Forelimb muscle (tissue), 1 donor: Measurements from ENCODE around the gene ANLN. TPM values are rescaled to one million over a fixed set of nuclear protein-coding genes. Genes with fewer than 3 reads are reported as not detected.

Experiments used
- DNase-seq: peaks from one replicate; pipeline ENCODE4 v3.0.0-alpha.2; 2013; ENCODE audit warnings: low read depth
- polyA plus RNA-seq: library from polyadenylated mRNA; unstranded; fragments of 120-200 nt; gene quantifications from one replicate; pipeline ENCODE4 v1.2.1, GENCODE V29; 2013; ENCODE audit not compliant: insufficient read length

The ANLN gene
- polyA plus RNA-seq, 1 donor = 18.1 TPM

DNA sequence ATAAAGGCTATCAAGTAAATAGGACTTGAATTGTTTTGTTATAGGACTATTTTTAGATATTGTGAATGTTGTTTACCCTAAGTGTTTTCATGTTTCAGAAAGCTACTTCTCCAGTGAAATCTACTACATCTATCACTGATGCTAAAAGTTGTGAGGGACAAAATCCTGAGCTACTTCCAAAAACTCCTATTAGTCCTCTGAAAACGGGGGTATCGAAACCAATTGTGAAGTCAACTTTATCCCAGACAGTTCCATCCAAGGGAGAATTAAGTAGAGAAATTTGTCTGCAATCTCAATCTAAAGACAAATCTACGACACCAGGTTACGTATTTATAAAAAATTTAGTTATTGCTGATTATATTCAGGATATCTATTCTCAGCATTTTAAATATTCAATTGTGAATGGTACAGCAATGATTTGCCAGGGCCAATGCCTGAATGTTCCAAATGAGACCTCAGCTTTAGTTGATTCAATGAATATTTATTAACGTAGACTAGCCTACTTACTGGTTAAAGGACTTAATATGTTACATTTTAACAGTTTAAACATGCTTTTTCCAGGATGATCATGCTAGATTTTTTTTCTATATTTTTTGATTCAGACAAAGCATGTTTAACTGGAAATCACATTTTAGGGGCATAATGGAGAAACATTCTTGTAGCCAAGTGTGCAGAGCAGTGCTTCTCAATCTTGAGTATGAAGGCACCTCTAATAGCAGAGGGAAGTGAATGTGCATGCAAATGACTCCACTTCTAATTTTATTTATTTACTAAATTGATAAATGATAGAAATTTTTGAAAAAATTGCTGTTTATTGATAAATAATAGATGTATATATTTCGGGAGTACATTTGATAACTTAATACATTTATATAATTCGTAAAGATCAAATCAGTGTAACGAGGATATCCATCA lies 18.2 kb downstream of the ANLN start:
- no peak for DNase-seq

DNA sequence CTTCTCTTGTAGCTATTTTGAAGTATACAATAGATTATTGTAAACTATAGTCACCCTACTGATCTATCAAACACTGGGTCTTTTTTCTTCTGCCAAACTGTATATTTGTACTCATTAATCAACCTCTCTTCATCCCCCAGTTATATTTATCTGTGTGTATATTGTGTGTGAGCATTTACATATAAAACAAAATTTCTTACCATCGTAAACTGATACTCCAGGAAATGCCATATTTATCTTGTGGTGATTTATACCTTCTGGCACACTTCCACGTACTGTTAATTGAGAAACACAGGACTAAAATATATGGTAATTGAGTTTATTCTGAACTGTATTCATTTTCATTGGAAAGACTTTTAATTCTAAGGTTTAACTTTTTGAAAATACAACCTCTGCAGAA lies 18.9 kb downstream of the ANLN start:
- no peak for DNase-seq

DNA sequence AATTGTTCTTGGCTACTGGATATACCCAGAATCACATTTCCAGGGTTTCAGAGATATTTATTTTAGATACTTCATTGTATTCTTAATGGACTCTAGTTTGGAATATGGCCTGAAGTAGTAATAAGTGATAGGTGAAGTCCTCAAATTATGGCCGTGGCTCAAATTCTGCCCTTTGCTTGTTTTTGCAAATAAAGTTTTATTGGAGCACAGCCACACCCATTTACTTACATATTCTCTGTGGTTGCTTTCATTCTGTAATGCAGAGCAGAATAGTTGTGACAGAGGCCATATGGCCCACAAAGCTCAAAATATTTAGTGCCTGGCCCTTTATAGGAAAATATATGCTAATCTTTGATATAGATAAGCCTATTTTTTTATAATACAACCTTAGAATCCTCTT lies 19.5 kb downstream of the ANLN start:
- DNase-seq = no peak

DNA sequence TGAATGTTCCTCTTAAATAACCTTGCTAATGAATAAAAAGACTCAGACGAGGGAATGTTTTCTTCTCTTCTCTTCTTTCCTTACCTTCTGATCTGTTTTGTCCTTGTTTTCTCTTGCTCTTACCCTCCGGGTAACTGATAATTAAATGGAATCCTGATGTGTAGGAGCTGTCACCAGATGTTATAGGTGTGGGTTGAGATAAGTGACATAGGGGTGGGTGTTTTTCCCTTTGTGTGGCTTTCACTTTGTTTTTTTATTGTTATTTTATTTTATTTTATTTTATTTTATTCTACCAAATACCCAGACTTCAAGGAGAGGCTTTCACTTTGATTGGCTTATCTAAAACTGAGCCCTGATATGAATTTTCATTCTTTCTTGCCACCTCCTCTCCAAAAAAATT lies 25.5 kb downstream of the ANLN start:
- no peak for DNase-seq

DNA sequence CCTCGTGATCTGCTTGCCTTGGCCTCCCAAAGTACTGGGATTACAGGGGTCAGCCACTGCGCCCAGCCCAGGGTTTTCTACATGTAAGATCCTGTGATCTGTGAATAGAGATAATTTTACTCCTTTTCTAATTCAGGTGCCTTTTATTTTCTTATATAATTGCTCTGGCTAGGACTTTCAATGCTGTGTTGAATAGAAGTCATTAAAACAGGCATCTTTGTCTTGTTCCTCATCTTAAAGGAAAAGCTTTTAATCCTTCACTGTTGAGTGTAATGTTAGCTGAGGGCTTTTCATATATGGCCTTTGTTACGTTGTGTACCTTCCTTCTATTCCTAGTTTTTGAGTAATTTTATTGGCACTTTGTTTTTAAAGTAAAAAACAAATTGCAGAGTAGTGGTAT lies 26.6 kb downstream of the ANLN start:
- DNase-seq = no peak

DNA sequence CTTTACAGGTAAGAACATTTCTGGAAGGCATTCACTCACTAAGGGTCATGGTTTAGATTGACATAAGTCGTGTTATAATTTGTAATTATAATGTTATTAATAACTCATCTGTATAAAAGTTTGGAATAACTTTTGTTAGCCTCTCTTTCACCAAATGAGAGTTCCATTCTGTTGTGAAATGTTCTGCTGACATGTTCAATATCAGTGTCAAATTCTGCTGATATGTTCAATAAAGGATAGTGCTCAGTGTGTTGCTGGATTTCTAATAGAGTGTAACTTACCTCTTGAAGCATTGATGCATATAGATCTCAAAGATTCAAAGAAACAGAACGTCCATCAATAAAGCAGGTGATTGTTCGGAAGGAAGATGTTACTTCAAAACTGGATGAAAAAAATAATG lies 30.6 kb downstream of the ANLN start:
- no peak for DNase-seq

DNA sequence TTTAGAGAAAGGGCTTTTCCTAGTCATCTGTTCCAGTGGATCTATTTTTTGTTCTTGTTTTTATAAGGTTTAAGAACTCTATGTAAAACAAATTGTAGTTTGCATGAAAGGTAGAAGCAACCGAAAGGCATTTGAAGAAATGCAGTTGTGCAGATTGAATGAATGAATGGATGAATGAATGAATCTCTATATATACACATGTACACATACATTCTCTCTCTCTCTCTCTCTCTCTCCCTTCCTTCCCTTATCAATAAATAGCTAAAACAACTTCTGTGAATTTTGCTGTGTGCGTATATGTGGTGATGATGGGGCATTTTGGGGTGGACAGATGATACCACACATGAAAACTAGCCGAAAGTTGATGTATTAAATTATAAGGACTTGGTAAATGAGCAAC lies 32.4 kb downstream of the ANLN start:
- DNase-seq = no peak

DNA sequence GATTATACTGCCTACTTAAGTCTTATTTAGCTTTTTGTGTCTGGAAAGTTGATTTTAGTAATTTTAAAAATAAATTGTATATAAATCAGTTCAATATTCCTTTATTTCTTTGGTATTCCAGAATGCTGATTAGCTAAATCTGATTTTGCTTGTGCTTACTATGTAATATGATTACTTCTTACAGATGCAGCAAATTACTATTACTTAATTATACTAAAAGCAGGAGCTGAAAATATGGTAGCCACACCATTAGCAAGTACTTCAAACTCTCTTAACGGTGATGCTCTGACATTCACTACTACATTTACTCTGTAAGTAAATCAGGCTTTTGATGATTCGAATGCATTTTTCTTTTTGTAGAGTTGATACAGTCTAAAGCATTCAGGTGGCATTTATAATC lies 34.0 kb downstream of the ANLN start:
- no peak for DNase-seq

DNA sequence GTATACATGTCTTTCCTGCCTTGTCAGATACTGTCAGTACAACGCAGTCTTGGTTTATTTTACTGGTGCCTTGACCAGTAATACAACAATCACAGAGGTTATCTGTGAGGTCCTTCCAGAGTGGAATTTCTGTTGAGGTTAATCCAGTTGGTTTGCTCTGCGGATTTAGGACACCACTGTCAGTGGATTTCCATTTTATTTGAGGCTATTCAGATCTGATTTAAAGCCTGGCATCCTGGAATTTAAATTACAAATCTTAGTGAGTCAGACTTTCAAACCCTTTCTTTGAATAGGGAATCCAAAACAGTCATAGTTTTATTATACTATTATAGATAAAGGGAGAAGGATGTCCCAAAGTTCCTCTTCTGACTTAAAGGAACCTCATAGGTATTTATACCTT lies 40.5 kb downstream of the ANLN start:
- DNase-seq = no peak

DNA sequence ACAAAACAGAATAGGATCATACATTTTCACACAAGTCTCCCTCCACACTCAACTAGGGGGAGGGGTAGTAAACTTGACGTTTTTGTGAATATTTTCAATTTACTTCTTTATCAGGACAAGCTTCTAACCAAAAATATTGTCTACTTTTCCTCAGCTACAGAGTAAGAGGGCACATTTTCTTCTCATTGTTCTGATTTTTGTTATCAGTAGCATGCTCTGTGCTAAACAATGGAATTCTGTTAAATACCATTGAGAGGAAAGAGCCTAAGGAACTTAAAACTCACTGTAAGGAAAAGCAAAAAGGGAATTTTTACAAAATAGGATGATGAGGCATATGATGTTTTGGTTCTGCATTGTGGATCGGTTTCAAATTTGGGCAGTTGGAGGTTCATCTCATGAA lies 41.2 kb downstream of the ANLN start:
- no peak for DNase-seq

DNA sequence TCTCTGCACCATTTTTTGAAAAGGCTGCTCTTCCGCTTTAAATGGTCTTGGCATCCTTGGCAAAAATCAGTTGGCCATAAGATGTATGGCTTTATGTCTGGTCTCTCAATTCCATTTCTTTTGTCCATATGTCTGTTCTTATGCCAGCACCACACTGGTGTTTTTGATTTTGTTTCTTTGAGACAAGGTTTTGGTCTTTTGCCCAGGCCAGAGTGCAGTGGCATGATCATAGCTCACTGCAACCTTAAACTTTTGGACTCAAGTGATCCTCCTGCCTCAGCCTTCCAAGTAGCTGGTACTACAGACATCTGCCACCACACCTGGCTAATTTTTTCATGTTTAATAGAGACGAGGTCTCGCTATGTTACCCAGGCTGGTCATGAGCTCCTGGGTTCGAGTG lies 48.5 kb downstream of the ANLN start:
- DNase-seq = no peak

DNA sequence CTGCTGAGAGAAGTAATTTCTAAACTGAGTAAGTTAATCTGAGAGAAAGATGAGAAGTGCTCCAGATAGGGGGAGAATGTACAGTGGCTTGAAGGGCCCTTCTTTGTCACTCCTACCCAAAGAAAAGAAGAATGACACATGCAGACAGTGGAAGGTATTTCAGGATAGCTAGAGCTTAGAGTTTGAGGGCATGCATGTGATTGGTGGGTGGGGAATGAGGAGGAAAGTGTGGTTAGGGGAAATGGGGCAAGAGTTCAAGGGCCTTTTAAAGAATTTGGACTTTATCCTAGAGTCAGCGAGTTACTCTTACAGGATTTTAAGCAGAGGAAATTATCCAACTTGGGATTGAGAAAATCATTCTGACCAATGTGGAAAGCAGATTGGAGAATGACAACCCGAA lies 50.0 kb downstream of the ANLN start:
- DNase-seq = no peak

DNA sequence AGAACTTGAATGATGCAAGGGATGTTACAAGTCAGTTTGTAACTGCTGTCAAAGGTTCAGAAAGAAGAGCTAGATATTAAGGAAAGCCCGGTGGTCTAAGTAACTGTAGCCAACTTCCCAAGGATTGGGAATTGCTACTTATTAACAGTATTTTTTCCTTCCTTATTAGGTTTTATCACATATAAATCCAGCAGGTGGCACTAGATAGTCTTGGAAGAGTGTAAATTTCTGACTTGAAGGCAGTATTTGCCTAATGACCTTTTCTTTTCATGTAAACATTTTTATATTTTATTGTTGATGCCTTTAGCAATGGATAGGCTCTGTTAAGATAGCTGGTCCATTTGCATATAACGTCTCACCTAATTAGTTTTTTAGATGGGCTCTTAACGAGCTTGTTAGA lies 51.2 kb downstream of the ANLN start:
- DNase-seq = no peak

DNA sequence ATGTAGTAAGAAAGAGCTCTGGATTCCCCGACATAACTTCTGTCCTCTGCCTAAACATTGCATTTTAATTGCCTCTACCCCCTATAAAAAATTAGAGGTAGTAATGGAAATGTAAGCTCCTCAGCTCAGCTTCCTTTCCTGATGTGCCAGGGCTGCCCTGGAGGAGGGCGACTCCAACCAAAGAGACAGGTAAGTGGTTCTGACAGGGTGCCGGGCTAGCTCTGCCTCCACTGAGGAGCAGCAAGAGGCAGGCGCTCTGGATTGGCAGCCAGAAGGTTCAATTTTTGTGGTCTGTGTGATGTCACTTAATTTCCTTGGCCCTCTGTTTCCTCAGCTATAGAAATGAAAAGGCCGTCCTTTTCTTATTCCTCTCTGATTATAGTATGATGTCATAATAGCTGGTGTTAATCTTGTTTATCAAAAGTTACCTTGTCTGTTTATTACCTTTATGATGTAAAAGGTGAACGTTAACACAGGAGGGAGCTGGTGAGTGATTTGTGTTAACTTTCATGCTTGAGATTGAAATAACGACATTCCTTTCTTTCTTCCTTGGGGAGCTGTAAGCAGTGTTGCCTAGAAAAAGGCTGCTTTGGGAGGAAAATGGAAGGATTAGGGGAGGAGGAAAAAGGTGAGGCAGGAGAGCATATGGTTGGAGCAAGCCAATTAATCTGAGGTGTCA lies 51.8 kb downstream of the ANLN start:
- no peak for DNase-seq

DNA sequence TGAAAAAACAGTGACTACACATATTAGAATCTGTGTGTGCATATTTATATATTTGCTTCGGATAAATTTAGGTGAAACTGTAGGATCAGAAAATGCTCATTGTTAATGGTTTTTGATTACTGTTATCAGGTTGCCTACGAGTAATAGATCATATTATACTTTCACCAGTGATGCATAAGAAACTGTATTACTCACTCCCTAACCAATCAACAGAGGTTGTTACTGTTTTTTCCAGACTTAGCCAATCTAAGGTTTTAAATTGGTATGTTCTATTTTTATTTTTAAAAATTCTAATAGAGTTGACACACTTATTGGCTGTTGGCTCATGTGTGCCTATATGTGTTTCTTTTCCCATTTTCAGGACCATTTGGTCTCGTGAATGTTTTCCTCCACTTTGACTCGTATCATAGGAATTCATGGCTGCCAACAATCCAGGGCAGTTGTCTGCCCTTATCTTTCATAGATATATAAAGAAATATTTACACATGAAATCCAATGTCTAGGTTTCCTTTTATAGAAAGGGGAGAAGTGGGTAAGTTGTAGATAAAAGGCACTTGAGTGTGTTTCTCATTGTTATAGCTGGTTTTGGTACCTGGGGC lies 59.2 kb downstream of the ANLN start:
- no peak for DNase-seq

DNA sequence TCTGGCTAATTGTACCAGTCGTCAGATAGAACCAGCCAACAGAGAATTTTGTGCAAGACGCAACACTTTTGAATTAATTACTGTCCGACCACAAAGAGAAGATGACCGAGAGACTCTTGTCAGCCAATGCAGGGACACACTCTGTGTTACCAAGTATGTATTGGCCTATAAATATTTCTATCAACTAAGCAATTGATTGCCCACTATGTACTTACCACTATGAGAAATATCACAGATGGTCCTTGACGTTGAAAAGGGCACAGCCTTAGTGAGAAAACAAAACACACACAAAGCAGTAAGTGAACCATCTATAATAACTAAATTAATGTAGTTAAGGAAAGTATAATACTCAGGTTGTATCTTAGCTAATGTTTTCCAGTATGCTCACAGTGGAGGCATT lies 60.0 kb downstream of the ANLN start:
- DNase-seq = no peak

DNA sequence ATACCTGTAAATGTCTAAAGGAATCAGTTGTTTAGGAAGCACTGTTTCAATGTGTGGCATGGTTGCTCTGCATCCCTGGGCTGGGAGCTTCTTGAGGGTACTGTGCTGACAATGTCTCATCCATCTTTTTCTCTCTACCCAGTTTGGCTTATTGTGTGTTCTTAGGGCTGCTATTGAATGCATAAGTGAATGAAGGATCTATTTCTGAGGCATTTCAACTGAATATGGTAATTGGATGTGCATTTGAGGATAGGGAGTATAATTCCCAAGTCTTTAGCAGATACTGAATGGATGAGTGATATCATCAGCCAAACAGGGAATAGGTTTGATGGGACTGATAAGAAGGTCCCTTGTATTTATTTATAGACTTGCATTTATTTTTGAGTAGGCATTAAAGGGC lies 64.1 kb downstream of the ANLN start:
- no peak for DNase-seq

DNA sequence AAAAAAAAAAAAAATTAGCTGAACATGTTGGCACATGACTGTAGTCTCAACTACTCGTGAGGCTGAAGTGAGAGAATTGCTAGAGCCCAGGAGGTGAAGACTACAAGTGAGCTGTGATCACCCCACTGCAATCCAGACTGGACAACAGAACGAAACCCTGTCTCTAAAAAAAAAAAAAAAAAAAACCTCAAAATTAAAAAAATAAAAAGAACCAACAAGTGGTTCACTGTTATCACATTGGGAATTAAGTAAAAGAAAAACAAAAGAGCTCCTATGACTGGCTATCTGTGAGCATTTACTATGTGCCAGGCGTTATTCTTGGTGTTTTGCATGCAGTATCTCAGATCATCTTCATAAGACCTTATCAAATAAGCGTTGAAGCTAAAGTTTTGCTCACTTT lies 66.0 kb downstream of the ANLN start:
- DNase-seq = no peak

DNA sequence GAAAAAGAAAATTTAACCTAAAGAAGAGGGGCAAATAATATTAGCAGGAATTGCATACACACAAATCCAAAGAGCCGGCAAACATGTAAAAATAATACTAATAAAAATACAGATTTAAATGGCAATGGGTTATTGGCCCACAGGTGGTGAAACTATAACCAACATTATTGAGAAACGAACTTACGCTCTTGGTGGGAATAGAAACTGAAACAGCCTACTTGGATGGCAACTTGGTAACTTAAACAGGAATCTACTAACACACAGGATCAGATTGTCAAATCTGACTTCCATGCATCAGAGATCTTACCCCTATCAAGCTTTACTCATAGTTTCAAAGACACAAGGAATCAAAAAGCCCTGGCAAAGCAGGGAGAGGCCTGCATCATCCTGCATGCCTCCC lies 66.5 kb downstream of the ANLN start:
- no peak for DNase-seq

DNA sequence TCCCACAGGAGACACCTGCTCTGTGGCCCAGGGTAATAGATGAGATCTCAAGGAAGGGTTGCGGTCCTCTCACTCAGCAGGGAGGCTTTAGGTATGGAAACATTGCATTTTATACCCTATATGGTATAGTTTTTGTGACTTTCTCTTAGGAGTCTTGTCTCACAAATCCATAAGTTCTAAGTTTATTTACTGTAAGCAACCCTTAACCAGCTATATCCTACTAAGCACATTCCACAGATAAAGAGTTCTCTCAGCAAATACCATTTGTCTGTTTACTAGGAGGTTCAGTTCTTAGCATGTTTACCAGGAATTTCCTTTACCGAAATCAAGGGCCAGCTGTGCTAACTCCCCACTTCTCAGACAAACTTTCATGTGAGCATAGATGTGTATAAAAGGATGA lies 66.9 kb downstream of the ANLN start:
- no peak for DNase-seq

DNA sequence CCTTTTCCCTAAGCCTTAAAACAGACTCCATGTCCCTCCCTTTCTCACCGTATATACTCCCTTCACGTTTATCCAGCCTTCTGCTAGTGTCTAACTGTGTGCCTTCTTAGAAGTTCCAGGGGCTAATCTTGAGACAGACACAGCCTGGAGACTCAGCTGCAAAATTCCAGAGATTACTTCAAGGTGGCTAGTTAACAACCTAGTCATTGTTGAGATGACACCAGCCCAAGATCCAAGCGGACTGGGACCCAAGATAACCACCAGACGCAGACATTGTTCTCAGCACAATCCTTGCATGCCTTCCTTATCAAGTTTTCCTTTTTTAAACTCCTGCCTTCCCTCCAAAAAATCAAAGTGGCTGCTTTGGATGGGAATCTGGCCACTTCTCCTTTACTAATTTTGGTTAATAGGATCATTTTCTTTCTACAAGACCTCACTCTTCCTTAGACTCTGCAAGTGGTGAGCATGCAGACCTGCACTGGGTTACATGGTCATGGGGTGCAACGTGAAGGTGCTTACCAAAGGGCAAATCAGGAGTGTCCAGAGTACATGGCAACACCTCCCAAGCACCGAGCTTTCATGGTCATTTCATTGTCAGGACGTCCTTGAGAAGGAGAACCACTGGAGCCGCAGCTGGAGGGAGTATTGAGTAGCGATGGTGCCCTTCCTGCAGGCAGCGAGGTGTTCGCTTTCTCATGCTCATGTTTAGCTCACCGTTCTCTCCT lies 69.7 kb downstream of the ANLN start:
- no peak for DNase-seq

DNA sequence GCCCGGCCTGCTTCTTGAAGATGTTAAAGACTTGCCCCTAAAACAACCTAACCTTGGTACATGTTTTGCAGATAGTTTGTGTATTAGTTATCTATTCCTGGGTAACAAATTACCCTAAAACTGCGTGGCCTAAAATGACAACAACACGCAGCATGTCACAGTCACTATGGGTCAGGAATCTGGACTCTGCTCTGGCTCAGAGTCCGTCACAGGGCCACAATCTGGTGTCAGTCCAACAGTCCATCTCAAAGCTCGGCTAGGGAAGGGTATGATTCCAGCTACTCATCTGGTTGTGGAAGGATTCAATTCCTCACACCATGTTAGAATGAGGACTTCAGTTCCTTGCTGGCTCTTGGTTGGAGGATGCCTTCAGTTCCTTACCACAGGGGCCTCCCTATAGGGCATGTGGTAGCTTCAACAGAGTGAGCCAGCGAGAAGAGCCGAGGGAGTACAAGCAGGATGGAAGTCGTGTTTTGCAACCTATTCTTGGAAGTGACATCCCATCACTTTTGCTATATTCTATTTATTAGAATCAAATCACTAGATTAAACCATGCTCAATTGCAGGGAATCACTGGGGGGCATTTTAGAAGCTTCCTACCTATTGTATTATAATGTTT lies 71.3 kb downstream of the ANLN start:
- DNase-seq = no peak
